Tibial nerve (tissue), 3 donors: ENCODE results near the gene SMYD3.

Experiments used
- CTCF ChIP-seq, 5 experiments: fragments of 200-600 bp in 3 of 5; fragments of 450-650 bp in 2 of 5; sonication (generic) in 3 of 5; IDR thresholded peaks; one replicate each; pipeline ENCODE4 v1.5.1; 2016 to 2019; ENCODE audit warnings: antibody characterized with exemption in 5 of 5, mild to moderate bottlenecking in 3 of 5, moderate library complexity in 2 of 5
- POLR2A ChIP-seq, 2 donors: fragments of 450-650 bp; IDR thresholded peaks; one replicate each; pipeline ENCODE4 v1.6.1; 2017; ENCODE audit warnings: antibody characterized with exemption in 2 of 2, mild to moderate bottlenecking in 2 of 2, moderate library complexity in 2 of 2

GRCh38 chr1:246064891-246065290 is 442.2 kb downstream of the SMYD3 start:
- TF ChIP-seq CTCF (IDR thresholded peaks at IDR 0.05) (no peak), POLR2A (IDR thresholded peaks at IDR 0.05) (no peak)
